Measurements from ENCODE around the gene PKNOX2. TPM values are rescaled to one million over a fixed set of nuclear protein-coding genes. Genes with fewer than 3 reads are reported as not detected.

The PKNOX2 gene
- total and polyA plus RNA-seq, 2 of the 8 experiments (the other 6 are each of a cell fraction or from before 2014, with no cell fraction given), result 2.0 TPM

DNA sequence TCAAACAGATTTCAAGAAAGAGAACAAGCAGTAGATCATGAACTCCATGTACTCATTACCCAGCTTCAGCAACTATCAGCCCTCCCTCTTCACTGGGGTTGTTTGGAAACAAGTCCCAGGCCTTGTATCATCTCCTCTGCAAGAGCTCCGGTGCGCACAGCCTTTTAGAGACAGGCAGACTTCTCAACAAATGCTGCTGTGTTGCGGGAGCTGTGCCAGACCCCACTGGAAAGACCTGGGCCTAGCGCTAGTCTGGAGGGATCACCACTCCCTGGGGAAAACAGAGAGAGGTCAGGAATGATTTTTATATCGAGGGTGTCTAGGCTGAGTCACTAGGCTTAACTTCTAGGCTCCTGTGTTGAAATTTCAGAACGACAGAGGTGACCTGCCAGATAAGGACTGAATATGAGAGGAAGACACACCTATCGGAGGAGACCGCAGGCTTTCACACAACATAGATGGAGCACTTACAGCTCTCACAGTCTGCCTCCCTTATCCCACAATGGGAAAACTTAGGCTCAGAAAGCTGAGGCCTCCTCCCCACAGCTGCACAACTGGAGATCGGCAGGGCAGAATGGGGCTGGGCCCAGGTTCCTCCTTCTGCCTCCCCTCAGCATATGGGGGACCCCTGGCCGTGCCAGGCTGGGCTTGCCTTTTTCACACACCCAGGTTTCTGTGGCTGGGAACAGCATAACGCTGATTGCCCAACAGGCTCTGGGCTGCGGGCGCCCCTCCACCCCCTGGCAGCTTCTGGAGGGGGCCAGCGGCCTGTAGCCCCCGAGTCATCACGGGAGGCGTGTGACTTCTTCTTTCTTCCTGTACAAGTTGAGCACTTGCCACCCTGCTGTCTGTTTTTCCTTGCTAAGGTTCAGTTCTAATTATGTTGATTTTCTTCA is 86.0 kb downstream of the PKNOX2 start:
- no peak overlapping the region for H3K4me2 ChIP-seq (ENCODE audit: insufficient read depth in 1 of 2, low read depth in 2 of 2, low read length in 2 of 2)
- WGBS, 2 experiments (ENCODE audit: extremely low coverage in 1 of 2, insufficient coverage in 1 of 2, insufficient read length in 1 of 2, insufficient replicate concordance in 2 of 2, low coverage in 1 of 2, low lambda C conversion rate in 2 of 2, missing lambda C conversion rate in 1 of 2), result 84% methylated on average over 17 of the region's 17 CpGs; no CpG with 5 or more reads in 1 of the 2 experiments

More for the DNA sequence above, 86.0 kb downstream of the PKNOX2 start:
- Histone ChIP-seq H2AK5ac (ENCODE audit: low read depth, low read length) (no peak overlapping the region), H3K4ac (replicated peaks; ENCODE audit: insufficient read length, low read depth, low read length) (no peak overlapping the region), H3K9ac (replicated peaks in 1 of 4; ENCODE audit: extremely low read depth in 1 of 4, low read depth in 3 of 4, low read length in 3 of 4) (no peak overlapping the region), H3K27me3 (replicated peaks in 1 of 4; ENCODE audit: control insufficient read depth in 3 of 4, extremely low read depth in 1 of 4, insufficient read depth in 3 of 4, low read length in 3 of 4) (peaks cover 0 to 2% (median 0%) of the 10 kb centered on the region in 4 experiments; a peak in 1 of 7 replicates), H3K23ac (ENCODE audit: insufficient read length) (no peak overlapping the region), H3K4me1 (replicated peaks in 1 of 4; ENCODE audit: control insufficient read depth in 3 of 4, insufficient read depth in 4 of 4, low read length in 3 of 4) (peaks cover 0 to 13% (median 2%) of the 10 kb centered on the region in 4 experiments; a peak in 2 of 7 replicates), H3K36me3 (ENCODE audit: control insufficient read depth in 2 of 4, insufficient read depth in 4 of 4, low read length in 3 of 4) (no peaks in the 10 kb centered on the region; a peak in 1 of 8 replicates), H3K18ac (ENCODE audit: extremely low read depth, low read length) (no peak overlapping the region), H2BK15ac (ENCODE audit: low read length) (no peak overlapping the region), H2BK120ac (replicated peaks; ENCODE audit: low read depth, low read length) (no peak overlapping the region), H3K27ac (ENCODE audit: low read depth, low read length) (no peak overlapping the region), H2AFZ (ENCODE audit: low read length) (no peak overlapping the region), H3K56ac (replicated peaks; ENCODE audit: insufficient read length, low read depth, low read length) (no peak overlapping the region), H3K14ac (ENCODE audit: insufficient read length) (no peak overlapping the region), H4K5ac (ENCODE audit: insufficient read length, low read depth, low read length) (no peak overlapping the region), H2BK5ac (ENCODE audit: low read depth, low read length) (no peak overlapping the region), H3K79me2 (ENCODE audit: control insufficient read depth in 1 of 2, insufficient read depth in 2 of 2, low read length in 2 of 2) (no peaks in the 10 kb centered on the region), H3K9me3 (ENCODE audit: insufficient read depth in 2 of 2, low read depth in 1 of 2, low read length in 1 of 2) (no peaks in the 10 kb centered on the region), H3K23me2 (ENCODE audit: low read depth, low read length) (no peaks in the 10 kb centered on the region), H4K8ac (ENCODE audit: extremely low read depth, insufficient read depth, low read length) (no peak overlapping the region), H4K91ac (replicated peaks; ENCODE audit: insufficient read length, low read length) (no peak overlapping the region), H3K79me1 (ENCODE audit: low read depth, low read length) (peaks cover 2% of the 10 kb centered on the region; the same call in 1 of the 2 replicates), H2BK20ac (ENCODE audit: low read length) (no peak overlapping the region), H4K20me1 (replicated peaks in 1 of 2; ENCODE audit: control insufficient read depth in 1 of 2, insufficient read depth in 2 of 2, low read length in 2 of 2) (no peaks in the 10 kb centered on the region), H3K4me3 (ENCODE audit: extremely low read depth in 1 of 4, insufficient read depth in 2 of 4, low read depth in 3 of 4, low read length in 4 of 4) (no peak overlapping the region), H2BK12ac (ENCODE audit: low read depth, low read length) (no peak overlapping the region)
- DNase-seq (ENCODE audit: low read depth in 1 of 2, low spot score in 2 of 2), result no peak
- ChIA-PET CTCF (ENCODE audit: partially characterized antibody) (interaction anchor here (0.5 to 5.9 kb wide), 11 partner anchors 12 to 181 kb away, joined by 3 to 29 read pairs (median 4); no protein-coding TSS in a partner anchor), POLR2A (ENCODE audit: partially characterized antibody) (interaction anchor here (1.2 to 1.9 kb wide), 2 partner anchors 10 to 95 kb away, joined by 3 to 5 read pairs; no protein-coding TSS in a partner anchor)
- TF ChIP-seq RAD21 (IDR thresholded peaks at IDR 0.05 in 1 of 2, conservative IDR thresholded peaks at IDR 0.05 in 1 of 2; ENCODE audit: low read depth in 2 of 2, low read length in 2 of 2) (no peak), CEBPB (IDR thresholded peaks at IDR 0.05; ENCODE audit: low read depth, low read length) (no peak), CTBP2 (IDR thresholded peaks at IDR 0.05; ENCODE audit: borderline replicate concordance, insufficient read depth, insufficient read length, low read length) (no peak), CBX8 (IDR thresholded peaks at IDR 0.05; ENCODE audit: borderline replicate concordance, low read depth, low read length) (no peak)
- TF ChIP-seq, protein P1, sequence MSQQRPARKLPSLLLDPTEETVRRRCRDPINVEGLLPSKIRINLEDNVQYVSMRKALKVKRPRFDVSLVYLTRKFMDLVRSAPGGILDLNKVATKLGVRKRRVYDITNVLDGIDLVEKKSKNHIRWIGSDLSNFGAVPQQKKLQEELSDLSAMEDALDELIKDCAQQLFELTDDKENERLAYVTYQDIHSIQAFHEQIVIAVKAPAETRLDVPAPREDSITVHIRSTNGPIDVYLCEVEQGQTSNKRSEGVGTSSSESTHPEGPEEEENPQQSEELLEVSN (IDR thresholded peaks at IDR 0.05), result no peak
- TF ChIP-seq, protein P2, sequence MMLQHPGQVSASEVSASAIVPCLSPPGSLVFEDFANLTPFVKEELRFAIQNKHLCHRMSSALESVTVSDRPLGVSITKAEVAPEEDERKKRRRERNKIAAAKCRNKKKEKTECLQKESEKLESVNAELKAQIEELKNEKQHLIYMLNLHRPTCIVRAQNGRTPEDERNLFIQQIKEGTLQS (IDR thresholded peaks at IDR 0.05; ENCODE audit: insufficient read depth, low read depth, low read length), result no peak
- FAIRE-seq, result no peak

Data from H1 (cell line).